HepG2 (cell line): Measurements from ENCODE around the gene CELA2B. TPM values are rescaled to one million over a fixed set of nuclear protein-coding genes. Genes with fewer than 3 reads are reported as not detected.

Experiments used
- DBP ChIP-seq: sonication (generic); formaldehyde crosslinking; IDR thresholded peaks from 2 replicates; pipeline ENCODE4 v1.4.0; 2020; ENCODE audit warnings: missing genetic modification reagents; ENCODE audit errors: not compliant biosample characterization
- GTF2F1 ChIP-seq: fragments of 150-350 bp; IDR thresholded peaks from 2 replicates; pipeline ENCODE4 v1.6.1; 2014; ENCODE audit warnings: low read length
- GZF1 ChIP-seq: sonication (generic); formaldehyde crosslinking; IDR thresholded peaks from 2 replicates; pipeline ENCODE4 v1.5.1; 2020; ENCODE audit warnings: mild to moderate bottlenecking, missing genetic modification reagents
- HNF4G ChIP-seq, 2 experiments: sonication (generic) in 1 of 2; formaldehyde crosslinking in 1 of 2; IDR thresholded peaks; 2 replicates each; pipeline versions ENCODE4 v1.4.0 to v1.6.1; 2011 to 2020; ENCODE audit warnings: borderline replicate concordance in 2 of 2, low read depth in 2 of 2, mild to moderate bottlenecking in 2 of 2, low read length in 1 of 2, missing genetic modification reagents in 1 of 2, moderate library complexity in 1 of 2
- HOXA5 ChIP-seq: sonication (generic); formaldehyde crosslinking; IDR thresholded peaks from 2 replicates; pipeline ENCODE4 v1.4.0; 2020; ENCODE audit warnings: missing genetic modification reagents
- IKZF1 ChIP-seq: fragments of 450-650 bp; IDR thresholded peaks from 2 replicates; pipeline ENCODE4 v1.7.1; 2016
- KMT2B ChIP-seq: IDR thresholded peaks from 2 replicates; pipeline ENCODE4 v1.6.1; 2016; ENCODE audit warnings: missing genetic modification reagents, missing compliant biosample characterization
- STAG1 ChIP-seq: sonication (generic); formaldehyde crosslinking; IDR thresholded peaks from 2 replicates; pipeline ENCODE4 v1.4.0; 2020; ENCODE audit warnings: missing genetic modification reagents
- ZBTB2 ChIP-seq: sonication (generic); formaldehyde crosslinking; IDR thresholded peaks from 2 replicates; pipeline ENCODE4 v1.8.0; 2022; ENCODE audit warnings: low read depth, missing genetic modification reagents
- ZBTB21 ChIP-seq: sonication (generic); formaldehyde crosslinking; IDR thresholded peaks from 2 replicates; pipeline ENCODE4 v1.4.0; 2020; ENCODE audit warnings: missing genetic modification reagents
- ZKSCAN8 ChIP-seq: IDR thresholded peaks from 2 replicates; pipeline ENCODE4 v1.6.1; 2016; ENCODE audit warnings: borderline replicate concordance, missing genetic modification reagents, missing compliant biosample characterization
- ZNF224 ChIP-seq: sonication (generic); formaldehyde crosslinking; IDR thresholded peaks from 2 replicates; pipeline ENCODE4 v1.5.0; 2020; ENCODE audit warnings: mild to moderate bottlenecking, missing genetic modification reagents
- ZNF296 ChIP-seq: sonication (generic); formaldehyde crosslinking; conservative IDR thresholded peaks from 2 replicates; pipeline ENCODE4 v1.5.0; 2020; ENCODE audit warnings: mild to moderate bottlenecking, missing genetic modification reagents
- ZNF33B ChIP-seq: sonication (generic); formaldehyde crosslinking; IDR thresholded peaks from 2 replicates; pipeline ENCODE4 v1.5.1; 2020; ENCODE audit warnings: mild to moderate bottlenecking, missing genetic modification reagents
- ZNF350 ChIP-seq: sonication (generic); formaldehyde crosslinking; IDR thresholded peaks from 2 replicates; pipeline ENCODE4 v1.4.0; 2020; ENCODE audit warnings: mild to moderate bottlenecking, low read depth, missing genetic modification reagents, borderline replicate concordance
- ZNF441 ChIP-seq: sonication (generic); formaldehyde crosslinking; IDR thresholded peaks from 2 replicates; pipeline ENCODE4 v1.7.0; 2021; ENCODE audit warnings: missing genetic modification reagents, borderline replicate concordance
- ZNF451 ChIP-seq: sonication (generic); formaldehyde crosslinking; IDR thresholded peaks from 2 replicates; pipeline ENCODE4 v1.5.0; 2020; ENCODE audit warnings: mild to moderate bottlenecking, missing genetic modification reagents
- ZNF580 ChIP-seq: IDR thresholded peaks from 2 replicates; pipeline ENCODE4 v1.6.1; 2016; ENCODE audit warnings: low read depth, borderline replicate concordance
- ZNF691 ChIP-seq: sonication (generic); formaldehyde crosslinking; IDR thresholded peaks from 2 replicates; pipeline ENCODE4 v1.4.0; 2020; ENCODE audit warnings: missing genetic modification reagents, low read depth, mild to moderate bottlenecking, borderline replicate concordance
- polyA plus RNA-seq, 8 experiments: library from polyadenylated mRNA; depleted of rRNA in 3 of 8; stranded (reverse) in 7 of 8; unstranded in 1 of 8; fragments of >200 nt; fragmentation: Illumina TruSeq in 4 of 8; extraction: Trizol in 4 of 8; gene quantifications; 2 replicates each; pipeline versions ENCODE4 v1.2.1 to v1.2.3, GENCODE V29; 2011 to 2016; ENCODE audit warnings: low read depth in 4 of 8, missing spikeins in 1 of 8, mixed read lengths in 1 of 8; ENCODE audit not compliant: insufficient read depth in 1 of 8
- total RNA-seq, 5 experiments: library from RNA; depleted of rRNA; stranded (reverse); fragments of >200 nt; fragmentation: Illumina TruSeq; extraction: Trizol; gene quantifications; 2 replicates each; pipeline ENCODE4 v1.2.3, GENCODE V29; 2016; ENCODE audit warnings: low read depth in 1 of 5
- TF ChIP-seq, protein P1 (sequence below), 2 experiments: fragments of 450-650 bp in 1 of 2; sonication (generic) in 1 of 2; formaldehyde crosslinking; IDR thresholded peaks; 2 replicates each; pipeline versions ENCODE4 v1.5.0 to v1.8.0; 2020 to 2022; ENCODE audit warnings: mild to moderate bottlenecking in 1 of 2, missing genetic modification reagents in 1 of 2
- TF ChIP-seq, protein P2 (sequence below), 2 experiments: IDR thresholded peaks; 2 replicates each; pipeline ENCODE4 v1.6.1; 2011 to 2012; ENCODE audit warnings: low read length in 2 of 2, borderline replicate concordance in 1 of 2, low read depth in 1 of 2, mild to moderate bottlenecking in 1 of 2, moderate library complexity in 1 of 2

The CELA2B gene
- total and polyA plus RNA-seq, 2 of the 13 experiments (the other 11 are each of a cell fraction or from before 2014, with no cell fraction given) = not detected

DNA sequence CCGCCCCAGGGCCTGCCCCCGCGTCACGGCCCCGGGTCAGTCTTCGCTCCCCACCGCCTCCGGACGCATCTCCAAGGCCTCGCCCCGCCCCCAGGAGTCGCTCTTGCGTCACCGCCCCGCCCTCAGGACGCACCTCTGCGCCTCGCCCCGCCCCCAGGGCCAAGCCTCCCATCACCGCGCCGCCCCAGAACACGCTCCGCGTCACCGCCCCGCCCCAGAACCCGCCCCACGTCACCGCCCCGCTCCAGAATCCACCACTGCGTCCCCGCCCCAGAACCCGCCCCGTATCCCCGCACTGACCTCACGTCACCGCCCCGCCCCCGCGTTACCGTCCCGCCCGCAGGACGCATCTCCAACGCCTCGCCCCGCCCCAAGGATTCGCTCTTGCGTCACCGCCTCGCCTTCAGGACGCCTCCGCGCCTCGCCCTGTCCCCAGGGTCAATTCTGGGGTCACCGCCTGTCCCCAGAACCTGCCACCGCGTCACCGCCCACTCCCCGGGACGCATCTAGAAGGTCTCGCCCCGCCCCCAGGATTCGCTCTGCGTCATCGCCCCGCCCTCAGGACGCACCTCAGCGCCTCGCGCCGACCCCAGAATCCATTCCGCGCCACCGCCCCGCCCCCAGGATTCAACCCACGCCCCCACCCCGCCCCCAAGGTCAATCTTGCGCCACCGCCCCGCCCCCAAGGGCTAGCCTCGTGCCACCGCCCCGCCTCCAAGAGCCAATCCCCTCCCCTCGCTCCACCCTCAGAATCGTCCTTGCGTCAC, 48.6 kb downstream of the CELA2B start (continued):
- TF ChIP-seq, protein P1, sequence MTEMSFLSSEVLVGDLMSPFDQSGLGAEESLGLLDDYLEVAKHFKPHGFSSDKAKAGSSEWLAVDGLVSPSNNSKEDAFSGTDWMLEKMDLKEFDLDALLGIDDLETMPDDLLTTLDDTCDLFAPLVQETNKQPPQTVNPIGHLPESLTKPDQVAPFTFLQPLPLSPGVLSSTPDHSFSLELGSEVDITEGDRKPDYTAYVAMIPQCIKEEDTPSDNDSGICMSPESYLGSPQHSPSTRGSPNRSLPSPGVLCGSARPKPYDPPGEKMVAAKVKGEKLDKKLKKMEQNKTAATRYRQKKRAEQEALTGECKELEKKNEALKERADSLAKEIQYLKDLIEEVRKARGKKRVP (CRISPR knock-in tag; IDR thresholded peaks at IDR 0.05) = 0 out of 4 replicates have a peak, but pooled peaks of 1 of the 2 experiments have one; percentile 35
- TF ChIP-seq ZNF296 (no peak), HOXA5 (CRISPR knock-in tag) (no peak), GTF2F1 (no peak), ZNF224 (CRISPR knock-in tag) (no peak), ZNF691 (no peak), DBP (CRISPR knock-in tag) (no peak), ZKSCAN8 (CRISPR knock-in tag) (no peak), KMT2B (CRISPR knock-in tag) (no peak), IKZF1 (no peak), HNF4G (IDR thresholded peaks at IDR 0.05; ENCODE audit: borderline replicate concordance, low read depth, low read length) (no peak), HNF4G (CRISPR knock-in tag; IDR thresholded peaks at IDR 0.05; ENCODE audit: borderline replicate concordance, low read depth) (no peak), ZBTB2 (CRISPR knock-in tag) (peak; percentile 40; the same call in 1 of the 2 replicates), GZF1 (CRISPR knock-in tag) (no peak), STAG1 (no peak), ZNF451 (no peak), ZNF580 (CRISPR knock-in tag) (no peak), ZNF350 (0 out of 2 replicates have a peak, but pooled peaks have one; percentile 21), ZBTB21 (CRISPR knock-in tag) (peak; percentile 79), ZNF33B (CRISPR knock-in tag) (no peak), ZNF441 (CRISPR knock-in tag) (no peak)
- TF ChIP-seq, protein P2, sequence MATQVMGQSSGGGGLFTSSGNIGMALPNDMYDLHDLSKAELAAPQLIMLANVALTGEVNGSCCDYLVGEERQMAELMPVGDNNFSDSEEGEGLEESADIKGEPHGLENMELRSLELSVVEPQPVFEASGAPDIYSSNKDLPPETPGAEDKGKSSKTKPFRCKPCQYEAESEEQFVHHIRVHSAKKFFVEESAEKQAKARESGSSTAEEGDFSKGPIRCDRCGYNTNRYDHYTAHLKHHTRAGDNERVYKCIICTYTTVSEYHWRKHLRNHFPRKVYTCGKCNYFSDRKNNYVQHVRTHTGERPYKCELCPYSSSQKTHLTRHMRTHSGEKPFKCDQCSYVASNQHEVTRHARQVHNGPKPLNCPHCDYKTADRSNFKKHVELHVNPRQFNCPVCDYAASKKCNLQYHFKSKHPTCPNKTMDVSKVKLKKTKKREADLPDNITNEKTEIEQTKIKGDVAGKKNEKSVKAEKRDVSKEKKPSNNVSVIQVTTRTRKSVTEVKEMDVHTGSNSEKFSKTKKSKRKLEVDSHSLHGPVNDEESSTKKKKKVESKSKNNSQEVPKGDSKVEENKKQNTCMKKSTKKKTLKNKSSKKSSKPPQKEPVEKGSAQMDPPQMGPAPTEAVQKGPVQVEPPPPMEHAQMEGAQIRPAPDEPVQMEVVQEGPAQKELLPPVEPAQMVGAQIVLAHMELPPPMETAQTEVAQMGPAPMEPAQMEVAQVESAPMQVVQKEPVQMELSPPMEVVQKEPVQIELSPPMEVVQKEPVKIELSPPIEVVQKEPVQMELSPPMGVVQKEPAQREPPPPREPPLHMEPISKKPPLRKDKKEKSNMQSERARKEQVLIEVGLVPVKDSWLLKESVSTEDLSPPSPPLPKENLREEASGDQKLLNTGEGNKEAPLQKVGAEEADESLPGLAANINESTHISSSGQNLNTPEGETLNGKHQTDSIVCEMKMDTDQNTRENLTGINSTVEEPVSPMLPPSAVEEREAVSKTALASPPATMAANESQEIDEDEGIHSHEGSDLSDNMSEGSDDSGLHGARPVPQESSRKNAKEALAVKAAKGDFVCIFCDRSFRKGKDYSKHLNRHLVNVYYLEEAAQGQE (IDR thresholded peaks at IDR 0.05; ENCODE audit: borderline replicate concordance in 1 of 2, low read depth in 1 of 2, low read length in 2 of 2) = no peak
